ENCODE results near the gene RGS10. TPM values are rescaled to one million over a fixed set of nuclear protein-coding genes. Genes with fewer than 3 reads are reported as not detected.

RGS10 gene
- total and polyA plus RNA-seq, 9 of the 15 experiments (the other 6 are each of a cell fraction or from before 2014, with no cell fraction given): 31.9 to 123 (median 62.1) TPM

DNA sequence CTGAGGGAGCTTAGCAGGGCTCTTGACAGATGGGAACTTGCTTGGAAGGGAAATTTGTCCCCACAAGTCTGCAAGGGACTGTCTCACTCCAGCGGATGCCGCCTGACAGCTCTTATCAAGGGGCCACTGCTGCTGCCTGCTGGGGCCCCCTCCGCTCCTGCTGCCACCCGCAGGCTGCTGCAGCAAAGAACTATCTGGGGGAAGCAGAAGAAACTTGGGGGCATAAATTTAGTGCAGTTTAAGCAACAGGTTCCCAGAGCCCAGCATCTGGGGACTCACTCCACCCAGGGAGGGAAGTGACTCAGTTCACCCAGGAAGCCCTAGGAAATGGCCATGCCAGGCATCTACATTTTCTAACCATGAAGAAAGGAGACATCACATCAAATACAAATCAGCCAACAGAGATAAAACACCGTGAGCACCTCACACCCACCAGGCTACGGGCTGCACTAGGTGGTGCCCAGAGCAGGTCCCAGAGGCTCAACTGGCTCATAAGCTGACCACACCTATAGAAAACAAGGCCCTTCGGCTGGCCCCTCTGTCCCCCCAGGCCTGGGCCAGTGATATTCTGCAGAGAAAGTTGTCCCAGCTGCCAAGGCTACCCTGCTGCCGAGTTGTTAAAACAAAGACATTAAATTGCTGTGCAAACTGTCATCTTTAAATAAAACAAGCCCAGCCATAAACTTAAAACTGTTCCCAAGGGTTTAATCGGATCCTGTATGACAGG is 3.7 kb downstream of the RGS10 start (continued):
- TF ChIP-seq FOS (IDR thresholded peaks at IDR 0.05; ENCODE audit: extremely low read depth, insufficient read length): no peak
- TF ChIP-seq, protein P1, sequence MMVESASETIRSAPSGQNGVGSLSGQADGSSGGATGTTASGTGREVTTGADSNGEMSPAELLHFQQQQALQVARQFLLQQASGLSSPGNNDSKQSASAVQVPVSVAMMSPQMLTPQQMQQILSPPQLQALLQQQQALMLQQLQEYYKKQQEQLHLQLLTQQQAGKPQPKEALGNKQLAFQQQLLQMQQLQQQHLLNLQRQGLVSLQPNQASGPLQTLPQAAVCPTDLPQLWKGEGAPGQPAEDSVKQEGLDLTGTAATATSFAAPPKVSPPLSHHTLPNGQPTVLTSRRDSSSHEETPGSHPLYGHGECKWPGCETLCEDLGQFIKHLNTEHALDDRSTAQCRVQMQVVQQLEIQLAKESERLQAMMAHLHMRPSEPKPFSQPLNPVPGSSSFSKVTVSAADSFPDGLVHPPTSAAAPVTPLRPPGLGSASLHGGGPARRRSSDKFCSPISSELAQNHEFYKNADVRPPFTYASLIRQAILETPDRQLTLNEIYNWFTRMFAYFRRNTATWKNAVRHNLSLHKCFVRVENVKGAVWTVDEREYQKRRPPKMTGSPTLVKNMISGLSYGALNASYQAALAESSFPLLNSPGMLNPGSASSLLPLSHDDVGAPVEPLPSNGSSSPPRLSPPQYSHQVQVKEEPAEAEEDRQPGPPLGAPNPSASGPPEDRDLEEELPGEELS (CRISPR knock-in tag; IDR thresholded peaks at IDR 0.05; ENCODE audit: borderline replicate concordance): no peak
- TF ChIP-seq BACH1 (tag; IDR thresholded peaks at IDR 0.05): no peak
- peak; percentile 40; the same call in 1 of the 2 replicates for TF ChIP-seq ZNF263 (CRISPR knock-in tag; IDR thresholded peaks at IDR 0.05; ENCODE audit: borderline replicate concordance)
- peak; percentile 79 for TF ChIP-seq ARID1B (IDR thresholded peaks at IDR 0.05)
- TF ChIP-seq, protein P2, sequence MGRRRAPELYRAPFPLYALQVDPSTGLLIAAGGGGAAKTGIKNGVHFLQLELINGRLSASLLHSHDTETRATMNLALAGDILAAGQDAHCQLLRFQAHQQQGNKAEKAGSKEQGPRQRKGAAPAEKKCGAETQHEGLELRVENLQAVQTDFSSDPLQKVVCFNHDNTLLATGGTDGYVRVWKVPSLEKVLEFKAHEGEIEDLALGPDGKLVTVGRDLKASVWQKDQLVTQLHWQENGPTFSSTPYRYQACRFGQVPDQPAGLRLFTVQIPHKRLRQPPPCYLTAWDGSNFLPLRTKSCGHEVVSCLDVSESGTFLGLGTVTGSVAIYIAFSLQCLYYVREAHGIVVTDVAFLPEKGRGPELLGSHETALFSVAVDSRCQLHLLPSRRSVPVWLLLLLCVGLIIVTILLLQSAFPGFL (CRISPR knock-in tag; IDR thresholded peaks at IDR 0.05): no peak
- no peak for TF ChIP-seq ZC3H4 (CRISPR knock-in tag; IDR thresholded peaks at IDR 0.05; ENCODE audit: borderline replicate concordance)
- no peak for TF ChIP-seq POLR2A (conservative IDR thresholded peaks at IDR 0.05)
- TF ChIP-seq, protein P3, sequence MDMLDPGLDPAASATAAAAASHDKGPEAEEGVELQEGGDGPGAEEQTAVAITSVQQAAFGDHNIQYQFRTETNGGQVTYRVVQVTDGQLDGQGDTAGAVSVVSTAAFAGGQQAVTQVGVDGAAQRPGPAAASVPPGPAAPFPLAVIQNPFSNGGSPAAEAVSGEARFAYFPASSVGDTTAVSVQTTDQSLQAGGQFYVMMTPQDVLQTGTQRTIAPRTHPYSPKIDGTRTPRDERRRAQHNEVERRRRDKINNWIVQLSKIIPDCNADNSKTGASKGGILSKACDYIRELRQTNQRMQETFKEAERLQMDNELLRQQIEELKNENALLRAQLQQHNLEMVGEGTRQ (CRISPR knock-in tag; IDR thresholded peaks at IDR 0.05): no peak
- TF ChIP-seq MYC (IDR thresholded peaks at IDR 0.05; ENCODE audit: low read depth, low read length): no peak
- TF ChIP-seq MYC (CRISPR knock-in tag; IDR thresholded peaks at IDR 0.05; ENCODE audit: borderline replicate concordance, low read depth): no peak
- TF ChIP-seq SMARCA4 (IDR thresholded peaks at IDR 0.05): peak; percentile 51
- peak; percentile 49; the same call in 1 of the 2 replicates for TF ChIP-seq MYNN (IDR thresholded peaks at IDR 0.05)
- no peak for TF ChIP-seq MYNN (CRISPR knock-in tag; IDR thresholded peaks at IDR 0.05)
- no peak for TF ChIP-seq ESRRB (CRISPR knock-in tag; IDR thresholded peaks at IDR 0.05; ENCODE audit: borderline replicate concordance)
- peak; percentile 36; the same call in 1 of the 2 replicates for TF ChIP-seq ETV1 (tag; conservative IDR thresholded peaks at IDR 0.05; ENCODE audit: low read depth)
- peak; percentile 73 for TF ChIP-seq MEIS2 (IDR thresholded peaks at IDR 0.05; ENCODE audit: partially characterized antibody)
- TF ChIP-seq, protein P4, sequence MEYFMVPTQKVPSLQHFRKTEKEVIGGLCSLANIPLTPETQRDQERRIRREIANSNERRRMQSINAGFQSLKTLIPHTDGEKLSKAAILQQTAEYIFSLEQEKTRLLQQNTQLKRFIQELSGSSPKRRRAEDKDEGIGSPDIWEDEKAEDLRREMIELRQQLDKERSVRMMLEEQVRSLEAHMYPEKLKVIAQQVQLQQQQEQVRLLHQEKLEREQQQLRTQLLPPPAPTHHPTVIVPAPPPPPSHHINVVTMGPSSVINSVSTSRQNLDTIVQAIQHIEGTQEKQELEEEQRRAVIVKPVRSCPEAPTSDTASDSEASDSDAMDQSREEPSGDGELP (CRISPR knock-in tag; IDR thresholded peaks at IDR 0.05; ENCODE audit: borderline replicate concordance): peak; percentile 42; the same call in 1 of the 2 replicates
- no peak for TF ChIP-seq ATF1 (CRISPR knock-in tag; IDR thresholded peaks at IDR 0.05)
- TF ChIP-seq ATF1 (tag; IDR thresholded peaks at IDR 0.05): no peak
- peak; percentile 62; the same call in 1 of the 2 replicates for TF ChIP-seq TEAD4 (IDR thresholded peaks at IDR 0.05; ENCODE audit: low read length)
- no peak for TF ChIP-seq TEAD4 (CRISPR knock-in tag; IDR thresholded peaks at IDR 0.05; ENCODE audit: borderline replicate concordance)
- TF ChIP-seq ZFX (CRISPR knock-in tag; IDR thresholded peaks at IDR 0.05): peak; percentile 29; the same call in 1 of the 2 replicates
